Panc1 (cell line): ENCODE measurements around the gene CTNND2. TPM values are rescaled to one million over a fixed set of nuclear protein-coding genes. Genes with fewer than 3 reads are reported as not detected.

ENCODE experiments used
- ATAC-seq: fragments of 200-7000 bp; cut with Tn5 transposase; 2 replicates; pipeline ENCODE4 v1.9.1; 2020; ENCODE audit warnings: mild to moderate bottlenecking, moderate library complexity
- BruUV-seq: library from RNA; stranded (reverse); fragments of 400-500 nt; replicated peaks from 2 replicates; lab custom pipeline; 2021; lab: Mats Ljungman, UMichigan
- CTCF ChIA-PET: fragments of 300-600 bp; sonication (Branson Sonifier 250); formaldehyde crosslinking; loops from one replicate; lab custom pipeline; 2022; ENCODE audit warnings: antibody characterized with exemption; lab: Charles Lee
- POLR2A ChIA-PET: fragments of 300-600 bp; sonication (Branson Sonifier 250); formaldehyde crosslinking; loops from one replicate; lab custom pipeline; 2022; ENCODE audit warnings: antibody characterized with exemption; lab: Charles Lee
- DNase-seq: peaks from one replicate; pipeline ENCODE4 v3.0.0-alpha.2; 2010; ENCODE audit warnings: low read depth, low spot score
- H3K27ac ChIP-seq: 2 replicates; pipeline ENCODE4 v1.5.1; 2011; ENCODE audit warnings: mild to moderate bottlenecking, low read length, inconsistent platforms
- H3K27me3 ChIP-seq: fragments of 200-500 bp; sonication (Bioruptor generic); 2 replicates; pipeline ENCODE4 v1.6.0; 2014; ENCODE audit warnings: low read length, inconsistent platforms; ENCODE audit not compliant: control insufficient read depth, insufficient read depth
- H3K36me3 ChIP-seq: fragments of 200-500 bp; sonication (Bioruptor generic); 2 replicates; pipeline ENCODE4 v1.5.1; 2014; ENCODE audit warnings: inconsistent platforms, mild to moderate bottlenecking, low read length, moderate library complexity; ENCODE audit not compliant: control insufficient read depth, insufficient read depth
- H3K4me1 ChIP-seq: 2 replicates; pipeline ENCODE4 v1.5.1; 2011; ENCODE audit warnings: inconsistent platforms, mild to moderate bottlenecking, low read length, moderate library complexity; ENCODE audit not compliant: control insufficient read depth, insufficient read depth
- H3K4me3 ChIP-seq, 2 experiments: 2 replicates each; pipeline ENCODE4 v1.5.1; 2011 to 2012; ENCODE audit warnings: low read depth in 2 of 2, low read length in 2 of 2, mild to moderate bottlenecking in 2 of 2, inconsistent platforms in 1 of 2, moderate library complexity in 1 of 2
- H3K9me3 ChIP-seq: fragments of 200-500 bp; sonication (Bioruptor generic); 2 replicates; pipeline ENCODE4 v1.5.1; 2014; ENCODE audit warnings: low read depth, mild to moderate bottlenecking, inconsistent platforms, low read length, moderate library complexity; ENCODE audit not compliant: control insufficient read depth, insufficient read depth
- CTCF ChIP-seq: fragments of 450-650 bp; IDR thresholded peaks from 2 replicates; pipeline ENCODE4 v1.5.1; 2017; ENCODE audit warnings: mild to moderate bottlenecking
- POLR2AphosphoS5 ChIP-seq: IDR thresholded peaks from 2 replicates; pipeline ENCODE4 v1.6.1; 2012; ENCODE audit warnings: mild to moderate bottlenecking, low read depth, low read length, moderate library complexity
- REST ChIP-seq, 2 experiments: IDR thresholded peaks; 2 replicates each; pipeline ENCODE4 v1.6.1; 2011 to 2012; ENCODE audit warnings: low read depth in 2 of 2, control low read depth in 1 of 2, low read length in 1 of 2, mild to moderate bottlenecking in 1 of 2, moderate library complexity in 1 of 2; ENCODE audit not compliant: insufficient read depth in 1 of 2
- SIN3A ChIP-seq: IDR thresholded peaks from 2 replicates; pipeline ENCODE4 v1.6.1; 2012; ENCODE audit warnings: low read depth, mild to moderate bottlenecking, low read length, moderate library complexity, borderline replicate concordance; ENCODE audit not compliant: insufficient read depth
- TCF7L2 ChIP-seq: IDR thresholded peaks from 2 replicates; pipeline ENCODE4 v1.6.1; 2011; ENCODE audit warnings: mild to moderate bottlenecking, low read depth, low read length, inconsistent platforms
- in situ Hi-C: cut with HindIII; loops from 2 replicates; pipeline ENCODE4 v1.10.0; 2016; ENCODE audit warnings: low sequenced_read_pairs, low pct_unique_long_range_greater_than_20kb
- intact Hi-C: fragments of 100-400 bp; cut with micrococcal nuclease; formaldehyde crosslinking; loops from one replicate; pipeline ENCODE4 v1.10.0; 2022; ENCODE audit not compliant: unreplicated experiment
- total RNA-seq: library from RNA; stranded (reverse); gene quantifications from one replicate; pipeline ENCODE4 v1.2.1, GENCODE V29; 2021; ENCODE audit not compliant: unreplicated experiment

Gene CTNND2
- total RNA-seq, 1 experiment from 2014 or later: 1.0 TPM

GRCh38 chr5:11394933-11395332 lies 509.3 kb downstream of the CTNND2 start:
- no peak for ATAC-seq
- Histone ChIP-seq H3K4me1 (no peaks in the 10 kb centered on the region), H3K4me3 (no peak overlapping the region), H3K27ac (no peak overlapping the region), H3K27me3 (no peaks in the 10 kb centered on the region), H3K36me3 (no peaks in the 10 kb centered on the region), H3K9me3 (no peaks in the 10 kb centered on the region)
- no TSS peak for BruUV-seq
- TF ChIP-seq POLR2AphosphoS5 (no peak), CTCF (no peak), REST (IDR thresholded peaks at IDR 0.05; ENCODE audit: insufficient read depth in 1 of 2, low read depth in 2 of 2, low read length in 1 of 2) (no peak), SIN3A (no peak), TCF7L2 (no peak)
- ChIA-PET POLR2A (no interaction called here), CTCF (no interaction called here)
- intact Hi-C loops: no loop called here
- in situ Hi-C loops: no loop called here
- DNase-seq: no peak

GRCh38 chr5:11390291-11390767 lies 513.9 kb downstream of the CTNND2 start:
- intact Hi-C loops (no loop called here), in situ Hi-C loops (no loop called here)
- Histone ChIP-seq H3K9me3 (no peaks in the 10 kb centered on the region), H3K36me3 (no peaks in the 10 kb centered on the region), H3K27ac (no peak overlapping the region), H3K27me3 (no peaks in the 10 kb centered on the region; the same call in 1 of the 2 replicates), H3K4me1 (no peaks in the 10 kb centered on the region), H3K4me3 (no peak overlapping the region)
- DNase-seq (no peak), ATAC-seq (no peak)
- BruUV-seq: no TSS peak
- ChIA-PET POLR2A (no interaction called here), CTCF (no interaction called here)
- TF ChIP-seq SIN3A (no peak), CTCF (no peak), POLR2AphosphoS5 (no peak), TCF7L2 (no peak), REST (IDR thresholded peaks at IDR 0.05; ENCODE audit: insufficient read depth in 1 of 2, low read depth in 2 of 2, low read length in 1 of 2) (no peak)
